Naive thymus-derived CD4-positive, alpha-beta T cell (primary cell): ENCODE results near the gene ZC3H18. TPM values are rescaled to one million over a fixed set of nuclear protein-coding genes. Genes with fewer than 3 reads are reported as not detected.

Source experiments
- ATAC-seq: fragments of 150-1000 bp; cut with Tn5 transposase; 2 replicates; pipeline ENCODE4 v1.10.0; 2021; ENCODE audit warnings: mild to moderate bottlenecking, moderate library complexity
- CTCF ChIA-PET: fragments of 350-600 bp; sonication (Branson Sonifier 250); formaldehyde crosslinking; loops from one replicate; lab custom pipeline; 2021; ENCODE audit warnings: antibody characterized with exemption; lab: Charles Lee
- POLR2A ChIA-PET: fragments of 350-600 bp; sonication (Branson Sonifier 250); formaldehyde crosslinking; loops from one replicate; lab custom pipeline; 2021; ENCODE audit warnings: antibody characterized with exemption, inconsistent platforms; lab: Charles Lee
- DNase-seq, 9 donors: peaks; one replicate each; pipeline versions ENCODE4 v3.0.0 to v3.0.0-alpha.2; 2020 to 2022; ENCODE audit warnings: mixed read lengths in 1 of 9
- H3K27ac ChIP-seq: one replicate; pipeline ENCODE4 v1.7.0; 2013; ENCODE audit warnings: mild to moderate bottlenecking, low read depth, low read length, moderate library complexity
- H3K27me3 ChIP-seq, 2 donors: one replicate each; pipeline ENCODE4 v1.7.0; 2013; ENCODE audit warnings: low read length in 2 of 2, mild to moderate bottlenecking in 2 of 2, moderate library complexity in 2 of 2; ENCODE audit not compliant: control insufficient read depth in 2 of 2, insufficient read depth in 2 of 2
- H3K36me3 ChIP-seq, 3 experiments: 1 replicate in 2 of 3; 2 replicates in 1 of 3; pipeline ENCODE4 v1.7.0; 2013; ENCODE audit warnings: low read length in 3 of 3, mild to moderate bottlenecking in 3 of 3, moderate library complexity in 1 of 3; ENCODE audit not compliant: insufficient read depth in 3 of 3, control insufficient read depth in 2 of 3
- H3K4me1 ChIP-seq, 2 donors: one replicate each; pipeline ENCODE4 v1.7.0; 2013; ENCODE audit warnings: low read length in 2 of 2, mild to moderate bottlenecking in 2 of 2, moderate library complexity in 1 of 2; ENCODE audit not compliant: control insufficient read depth in 2 of 2, insufficient read depth in 2 of 2
- H3K4me3 ChIP-seq: 2 replicates; pipeline ENCODE4 v1.7.0; 2013; ENCODE audit warnings: mild to moderate bottlenecking, low read length
- H3K9me3 ChIP-seq, 3 experiments: 1 replicate in 2 of 3; 2 replicates in 1 of 3; pipeline ENCODE4 v1.7.0; 2013; ENCODE audit warnings: low read length in 3 of 3; ENCODE audit not compliant: control insufficient read depth in 2 of 3
- H3K27ac Mint-ChIP-seq, 9 donors: one replicate each; pipeline ENCODE4 v1.8.0; 2020 to 2022; ENCODE audit warnings: mixed read lengths in 9 of 9, mild to moderate bottlenecking in 8 of 9, moderate library complexity in 5 of 9, inconsistent platforms in 2 of 9
- H3K27me3 Mint-ChIP-seq, 5 donors: one replicate each; pipeline ENCODE4 v1.8.0; 2021 to 2022; ENCODE audit warnings: mixed read lengths in 5 of 5, mild to moderate bottlenecking in 1 of 5
- H3K36me3 Mint-ChIP-seq, 5 donors: one replicate each; pipeline ENCODE4 v1.8.0; 2020 to 2022; ENCODE audit warnings: mixed read lengths in 5 of 5, mild to moderate bottlenecking in 3 of 5, inconsistent platforms in 1 of 5
- H3K4me1 Mint-ChIP-seq, 7 donors: one replicate each; pipeline ENCODE4 v1.8.0; 2020 to 2022; ENCODE audit warnings: mixed read lengths in 7 of 7, mild to moderate bottlenecking in 3 of 7, inconsistent platforms in 1 of 7
- H3K4me3 Mint-ChIP-seq, 10 donors: one replicate each; pipeline ENCODE4 v1.8.0; 2020 to 2022; ENCODE audit warnings: mild to moderate bottlenecking in 10 of 10, mixed read lengths in 10 of 10, moderate library complexity in 6 of 10, inconsistent platforms in 2 of 10
- H3K9me3 Mint-ChIP-seq, 11 donors: one replicate each; pipeline ENCODE4 v1.8.0; 2020 to 2022; ENCODE audit warnings: mixed read lengths in 11 of 11, mild to moderate bottlenecking in 4 of 11, inconsistent platforms in 1 of 11, moderate library complexity in 1 of 11
- intact Hi-C, 2 donors: fragments of 100-400 bp; cut with micrococcal nuclease; formaldehyde crosslinking; loops; one replicate each; pipeline ENCODE4 v1.15.1; 2023
- polyA plus RNA-seq, 2 donors: library from polyadenylated mRNA; unstranded; fragments of 300-500 nt; fragmentation: Illumina TruSeq; gene quantifications; one replicate each; pipeline ENCODE4 v1.2.3, GENCODE V29; 2021
- total RNA-seq, 6 experiments: library from RNA in 5 of 6; stranded (reverse) in 5 of 6; gene quantifications; 1 replicate in 5 of 6; 2 replicates in 1 of 6; pipeline ENCODE4 v1.2.3 and lab custom pipeline; 2021 to 2026

ZC3H18 gene
- total and polyA plus RNA-seq, 7 experiments from 2014 or later = 11.0 to 97.8 (median 78.2) TPM

DNA sequence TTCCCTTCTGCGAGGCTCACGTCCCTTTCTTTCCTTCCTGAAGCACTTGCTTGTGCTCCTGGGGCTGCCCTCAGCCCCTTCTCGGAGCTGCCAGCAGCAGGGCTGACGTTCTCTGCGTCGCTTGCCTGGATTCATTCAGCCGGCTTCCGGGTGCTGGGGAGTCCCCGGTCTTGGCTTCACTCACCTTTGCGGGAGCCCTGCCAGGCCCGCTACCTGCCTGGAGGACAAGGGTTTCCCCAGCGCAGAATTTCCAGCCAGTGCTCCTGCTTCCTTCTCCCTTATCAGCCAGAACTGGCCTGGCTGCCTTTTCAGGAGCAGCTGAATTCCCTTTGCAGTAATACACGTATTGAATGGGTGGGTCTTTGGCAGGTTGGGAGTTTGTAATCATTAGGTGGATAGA is 46.1 kb downstream of the ZC3H18 start:
- Mint-ChIP-seq H3K27me3 (no peaks in the 10 kb centered on the region), H3K27ac (peak overlapping the region in 3 of 9 donors; percentile 32 to 70 (median 38)), H3K36me3 (peaks cover 0 to 22% (median 12%) of the 10 kb centered on the region in 5 donors), H3K4me1 (peaks cover 9 to 38% (median 26%) of the 10 kb centered on the region in 7 donors), H3K9me3 (no peaks in the 10 kb centered on the region), H3K4me3 (no peak overlapping the region)
- H3K9me3 ChIP-seq = no peaks in the 10 kb centered on the region
- peaks cover 0 to 25% of the 10 kb centered on the region in 2 donors for H3K4me1 ChIP-seq
- H3K27ac ChIP-seq = no peak overlapping the region
- peaks cover 0 to 80% (median 4%) of the 10 kb centered on the region in 3 experiments for H3K36me3 ChIP-seq
- intact Hi-C loops = no loop called here
- POLR2A ChIA-PET = interaction anchor here (0.6 kb wide), 1 partner anchor 17 kb away, joined by 3 read pairs; no protein-coding TSS in a partner anchor
- H3K27me3 ChIP-seq = no peaks in the 10 kb centered on the region
- no peak overlapping the region for H3K4me3 ChIP-seq
- ATAC-seq (no peak), DNase-seq (no peak)
- CTCF ChIA-PET = interaction anchor here (0.9 kb wide), 1 partner anchor 894 kb away, joined by 4 read pairs; no protein-coding TSS in a partner anchor

DNA sequence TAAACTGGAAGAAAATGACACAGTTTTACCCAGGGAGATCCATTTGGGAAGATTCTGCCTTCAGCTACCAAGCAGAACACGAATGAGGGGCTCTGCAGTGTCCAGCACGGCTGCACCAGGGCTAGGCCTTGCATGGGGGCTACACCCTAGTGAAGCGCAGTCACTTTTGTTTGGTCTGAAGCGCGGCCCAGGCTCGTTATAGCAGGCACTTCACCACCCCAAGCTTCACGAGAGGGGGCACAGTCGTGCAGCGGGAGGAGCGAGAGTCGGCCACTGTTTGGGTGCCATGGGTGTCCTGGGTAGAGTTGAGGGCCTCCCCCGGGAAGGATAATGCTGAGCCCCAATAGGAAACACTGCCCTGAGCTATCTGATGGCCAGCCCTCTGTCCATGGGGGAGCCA is 46.5 kb downstream of the ZC3H18 start:
- H3K4me1 ChIP-seq = peaks cover 0 to 29% of the 10 kb centered on the region in 2 donors
- no peak overlapping the region for H3K27ac ChIP-seq
- H3K36me3 Mint-ChIP-seq = peaks cover 0 to 21% (median 12%) of the 10 kb centered on the region in 5 donors
- no peaks in the 10 kb centered on the region for H3K27me3 Mint-ChIP-seq
- H3K4me1 Mint-ChIP-seq = peaks cover 9 to 38% (median 26%) of the 10 kb centered on the region in 7 donors
- ChIA-PET POLR2A (interaction anchor here (0.6 kb wide), 1 partner anchor 16 kb away, joined by 3 read pairs; no protein-coding TSS in a partner anchor), CTCF (interaction anchor here (0.9 kb wide), 1 partner anchor 894 kb away, joined by 4 read pairs; no protein-coding TSS in a partner anchor)
- H3K9me3 Mint-ChIP-seq = no peaks in the 10 kb centered on the region
- H3K4me3 ChIP-seq = no peak overlapping the region
- intact Hi-C loops = no loop called here
- DNase-seq (no peak), ATAC-seq (no peak)
- no peak overlapping the region for H3K4me3 Mint-ChIP-seq
- H3K27me3 ChIP-seq = no peaks in the 10 kb centered on the region
- H3K9me3 ChIP-seq = no peaks in the 10 kb centered on the region
- H3K36me3 ChIP-seq = peaks cover 0 to 79% (median 4%) of the 10 kb centered on the region in 3 experiments
- peak overlapping the region in 5 of 9 donors; percentile 32 to 70 (median 38) for H3K27ac Mint-ChIP-seq

DNA sequence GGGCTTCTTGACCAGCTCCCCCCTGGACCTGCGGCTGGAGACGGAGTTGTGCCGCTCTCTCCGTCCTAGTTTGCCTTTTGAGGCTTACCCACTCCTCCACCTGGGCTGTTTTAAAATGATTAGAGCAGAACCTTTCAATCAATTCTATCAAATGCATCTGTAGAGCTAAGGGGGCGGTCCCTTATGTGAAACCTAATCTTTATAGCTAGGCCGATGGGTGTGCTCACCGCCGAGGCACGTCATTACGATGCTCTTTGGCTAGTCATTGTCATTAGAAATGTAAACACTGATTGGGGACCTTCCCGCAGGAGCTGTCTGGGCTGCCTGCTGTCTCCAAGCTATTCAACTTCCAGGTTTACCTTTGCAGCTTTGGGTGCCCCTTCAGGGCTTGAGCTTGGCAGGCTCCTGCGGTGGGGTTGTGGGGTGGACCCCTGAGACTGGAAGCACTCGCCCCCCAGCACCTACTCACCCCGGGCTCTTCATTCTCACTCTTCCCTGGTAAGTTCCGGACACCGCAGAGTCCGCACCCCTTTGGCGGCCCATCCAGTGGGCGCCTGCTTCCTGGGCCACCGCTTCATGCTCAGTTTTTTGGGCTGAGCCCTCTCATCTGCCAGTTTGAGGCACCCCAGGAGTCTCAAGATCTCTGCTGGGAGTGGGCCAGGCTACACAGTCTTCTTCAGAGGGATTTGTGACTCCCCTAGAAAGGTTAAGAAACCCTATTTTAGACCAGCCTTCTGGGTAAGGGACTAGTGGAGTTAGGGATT is 47.2 kb downstream of the ZC3H18 start:
- ChIA-PET POLR2A (no interaction called here), CTCF (no interaction called here)
- Histone ChIP-seq H3K27me3 (no peaks in the 10 kb centered on the region), H3K36me3 (peaks cover 0 to 84% (median 4%) of the 10 kb centered on the region in 3 experiments), H3K9me3 (no peaks in the 10 kb centered on the region), H3K4me3 (no peak overlapping the region), H3K4me1 (peaks cover 0 to 35% of the 10 kb centered on the region in 2 donors), H3K27ac (no peak overlapping the region)
- Mint-ChIP-seq H3K9me3 (no peaks in the 10 kb centered on the region), H3K27me3 (no peaks in the 10 kb centered on the region), H3K36me3 (peaks cover 0 to 22% (median 12%) of the 10 kb centered on the region in 5 donors), H3K27ac (peak overlapping the region in 6 of 9 donors; percentile 22 to 67 (median 28)), H3K4me3 (no peak overlapping the region), H3K4me1 (peaks cover 9 to 38% (median 26%) of the 10 kb centered on the region in 7 donors)
- DNase-seq (no peak), ATAC-seq (no peak)
- intact Hi-C loops = no loop called here

DNA sequence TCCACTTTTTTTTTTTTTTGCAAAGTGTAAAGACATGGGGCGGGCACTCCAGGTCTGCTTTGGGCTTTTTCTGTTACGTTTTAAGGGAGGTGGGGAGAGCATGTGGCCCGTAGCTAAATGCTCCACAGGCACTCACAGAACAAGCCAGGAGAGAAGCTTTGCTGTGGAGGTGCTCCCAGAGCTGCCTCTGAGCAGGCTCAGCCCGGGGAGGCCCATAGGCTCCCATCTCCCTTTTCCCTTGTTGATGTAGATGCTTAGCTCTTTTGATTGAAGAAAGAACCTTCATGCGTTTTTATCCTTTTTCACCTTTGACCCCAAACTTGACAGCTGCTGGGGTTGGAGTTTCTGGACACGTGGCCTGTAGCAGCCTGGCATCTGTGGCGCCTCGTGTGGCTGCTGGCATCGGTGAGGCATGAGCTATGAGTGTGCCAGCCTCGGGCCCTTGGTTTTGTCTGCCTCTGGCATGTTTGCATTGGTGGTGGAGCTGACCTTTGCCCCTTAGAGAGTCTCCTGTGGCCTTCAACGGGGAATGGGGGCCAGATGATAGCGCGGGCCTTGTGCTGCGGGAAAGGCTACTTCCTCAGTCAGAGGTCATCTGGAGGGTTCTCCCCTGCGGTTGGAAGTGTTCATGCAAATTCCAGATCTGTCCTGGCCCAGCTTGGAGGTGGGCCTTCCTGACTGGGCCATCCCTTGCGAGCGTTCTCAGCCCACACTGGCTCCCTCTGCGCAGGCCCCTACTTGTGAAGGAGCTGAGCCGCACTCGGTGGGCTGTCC is 48.2 kb downstream of the ZC3H18 start:
- H3K4me3 ChIP-seq = no peak overlapping the region
- ChIA-PET CTCF (interaction anchor here (0.9 kb wide), 1 partner anchor 11 kb away, joined by 7 read pairs; no protein-coding TSS in a partner anchor), POLR2A (no interaction called here)
- Mint-ChIP-seq H3K9me3 (no peaks in the 10 kb centered on the region), H3K27me3 (no peaks in the 10 kb centered on the region), H3K4me1 (peaks cover 9 to 35% (median 22%) of the 10 kb centered on the region in 7 donors), H3K4me3 (no peak overlapping the region), H3K36me3 (peaks cover 4 to 23% (median 6%) of the 10 kb centered on the region in 5 donors), H3K27ac (peak overlapping the region in 2 of 9 donors; percentile 58 to 67)
- intact Hi-C loops = no loop called here
- H3K27ac ChIP-seq = no peak overlapping the region
- ATAC-seq (no peak), DNase-seq (no peak)
- H3K27me3 ChIP-seq = no peaks in the 10 kb centered on the region
- H3K36me3 ChIP-seq = peaks cover 0 to 85% (median 3%) of the 10 kb centered on the region in 3 experiments
- H3K4me1 ChIP-seq = peaks cover 0 to 35% of the 10 kb centered on the region in 2 donors
- no peaks in the 10 kb centered on the region for H3K9me3 ChIP-seq

DNA sequence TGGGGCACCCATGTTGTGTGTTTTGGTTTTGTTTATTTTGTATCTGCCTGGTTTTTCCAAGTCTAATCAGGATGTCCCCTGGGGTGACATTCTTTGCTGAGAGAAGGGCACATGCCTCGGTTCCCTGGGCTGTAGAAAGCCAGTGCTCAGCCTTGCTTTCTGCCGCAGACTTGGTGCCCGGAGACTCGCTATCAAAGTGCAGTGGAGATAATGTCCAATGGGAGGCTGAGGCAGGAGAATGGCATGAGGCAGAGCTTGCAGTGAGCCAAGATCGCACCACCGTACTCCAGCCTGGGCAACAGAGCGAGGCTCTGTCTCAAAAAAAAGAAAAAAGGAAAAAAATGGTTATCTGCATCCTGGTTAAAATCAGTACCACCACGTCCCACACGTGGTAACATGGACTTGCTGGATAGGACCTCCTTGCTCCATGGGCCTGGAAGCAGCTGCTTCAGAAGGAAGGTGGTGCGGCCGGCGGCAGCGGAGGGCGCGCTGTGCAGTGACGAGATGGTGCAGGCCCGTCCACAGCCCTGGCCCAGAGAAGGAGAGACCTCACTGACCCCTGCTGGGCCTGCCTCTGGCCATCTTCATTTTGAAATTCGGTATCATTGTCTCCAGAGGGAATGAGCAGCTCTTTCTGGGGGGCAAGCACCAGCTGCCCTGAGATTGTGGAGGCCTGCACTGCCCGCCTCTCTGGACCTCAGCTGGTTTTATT is 48.9 kb downstream of the ZC3H18 start:
- Mint-ChIP-seq H3K27ac (peak overlapping the region in 7 of 9 donors; percentile 5 to 89 (median 67)), H3K36me3 (peaks cover 0 to 20% (median 4%) of the 10 kb centered on the region in 5 donors), H3K27me3 (no peaks in the 10 kb centered on the region), H3K4me1 (peaks cover 5 to 35% (median 20%) of the 10 kb centered on the region in 7 donors), H3K4me3 (no peak overlapping the region), H3K9me3 (no peaks in the 10 kb centered on the region)
- peaks cover 0 to 86% (median 3%) of the 10 kb centered on the region in 3 experiments for H3K36me3 ChIP-seq
- H3K4me1 ChIP-seq = peaks cover 0 to 35% of the 10 kb centered on the region in 2 donors
- H3K4me3 ChIP-seq = no peak overlapping the region
- CTCF ChIA-PET = interaction anchor here (0.6 to 0.9 kb wide), 2 partner anchors 11 to 575 kb away, joined by 4 to 7 read pairs; no protein-coding TSS in a partner anchor
- no peaks in the 10 kb centered on the region for H3K27me3 ChIP-seq
- DNase-seq (no peak), ATAC-seq (no peak)
- POLR2A ChIA-PET = interaction anchor here (1.0 kb wide), 2 partner anchors 14 to 30 kb away, joined by 3 to 4 read pairs; no protein-coding TSS in a partner anchor
- intact Hi-C loops = no loop called here
- H3K27ac ChIP-seq = peak overlapping the region; percentile 23
- H3K9me3 ChIP-seq = no peaks in the 10 kb centered on the region
